Measurements from ENCODE around the gene CCN5.

The CCN5 gene

GRCh38 chr20:44716309-44717106 lies 1.3 kb downstream of the CCN5 start:
- no peak for DNase-seq (ENCODE audit: low read depth in 2 of 2)

- no peak for DNase-seq (ENCODE audit: low read depth in 2 of 2)
These were observed 2.8 kb downstream of the CCN5 start for GRCh38 chr20:44717986-44718385.

- DNase-seq (ENCODE audit: low read depth in 2 of 2) = no peak
These were observed 4.7 kb downstream of the CCN5 start for GRCh38 chr20:44719841-44720240.

GRCh38 chr20:44720621-44720996 lies 5.4 kb downstream of the CCN5 start:
- no peak for DNase-seq (ENCODE audit: low read depth in 2 of 2)

GRCh38 chr20:44720997-44721784 lies 6.0 kb downstream of the CCN5 start:
- DNase-seq (ENCODE audit: low read depth in 2 of 2) = no peak

- no peak for DNase-seq (ENCODE audit: low read depth in 2 of 2)
These were observed 6.6 kb downstream of the CCN5 start for GRCh38 chr20:44721785-44722054.

GRCh38 chr20:44722990-44723389 lies 7.8 kb downstream of the CCN5 start:
- DNase-seq (ENCODE audit: low read depth in 2 of 2) = no peak

- no peak for DNase-seq (ENCODE audit: low read depth in 2 of 2)
These were observed 8.2 kb downstream of the CCN5 start for GRCh38 chr20:44723391-44723790.

GRCh38 chr20:44723798-44724362 lies 8.7 kb downstream of the CCN5 start:
- no peak for DNase-seq (ENCODE audit: low read depth in 2 of 2)

- no peak for DNase-seq (ENCODE audit: low read depth in 2 of 2)
These were observed 9.4 kb downstream of the CCN5 start for GRCh38 chr20:44724423-44725091.

- DNase-seq (ENCODE audit: low read depth in 2 of 2) = no peak
These were observed 10.7 kb downstream of the CCN5 start for GRCh38 chr20:44725837-44726236.

- no peak for DNase-seq (ENCODE audit: low read depth in 2 of 2)
These were observed 11.9 kb downstream of the CCN5 start for GRCh38 chr20:44727039-44727438.

GRCh38 chr20:44727651-44728050 lies 12.5 kb downstream of the CCN5 start:
- no peak for DNase-seq (ENCODE audit: low read depth in 2 of 2)

GRCh38 chr20:44728801-44729443 lies 13.8 kb downstream of the CCN5 start:
- no peak for DNase-seq (ENCODE audit: low read depth in 2 of 2)

GRCh38 chr20:44730441-44730840 lies 15.3 kb downstream of the CCN5 start:
- no peak for DNase-seq (ENCODE audit: low read depth in 2 of 2)

- DNase-seq (ENCODE audit: low read depth in 2 of 2) = no peak
These were observed 16.5 kb downstream of the CCN5 start for GRCh38 chr20:44731657-44732056.

GRCh38 chr20:44732327-44732726 lies 17.2 kb downstream of the CCN5 start:
- no peak for DNase-seq (ENCODE audit: low read depth in 2 of 2)

GRCh38 chr20:44733341-44734069 lies 18.3 kb downstream of the CCN5 start:
- peak in 1 of 2 donors; percentile 15 for DNase-seq (ENCODE audit: low read depth in 2 of 2)

- no peak for DNase-seq (ENCODE audit: low read depth in 2 of 2)
These were observed 19.8 kb downstream of the CCN5 start for GRCh38 chr20:44734938-44735337.

GRCh38 chr20:44735816-44736169 lies 20.6 kb downstream of the CCN5 start:
- DNase-seq (ENCODE audit: low read depth in 2 of 2) = no peak
